HEK293T (cell line): ENCODE results near the gene UBAC1.

Experiments used
- ARNT ChIP-seq: fragments of 450-650 bp; IDR thresholded peaks from 2 replicates; pipeline ENCODE4 v1.6.1; 2017; ENCODE audit warnings: mild to moderate bottlenecking
- BHLHE40 ChIP-seq: fragments of 450-650 bp; IDR thresholded peaks from 2 replicates; pipeline ENCODE4 v1.6.1; 2016; ENCODE audit warnings: mild to moderate bottlenecking, moderate library complexity, borderline replicate concordance
- ELF4 ChIP-seq: fragments of 450-650 bp; IDR thresholded peaks from 2 replicates; pipeline ENCODE4 v1.6.1; 2017; ENCODE audit warnings: antibody characterized with exemption
- FOXA1 ChIP-seq: fragments of 450-650 bp; IDR thresholded peaks from 2 replicates; pipeline ENCODE4 v1.6.1; 2016; ENCODE audit warnings: mild to moderate bottlenecking
- FOXK2 ChIP-seq: fragments of 450-650 bp; IDR thresholded peaks from 2 replicates; pipeline ENCODE4 v1.6.1; 2016; ENCODE audit warnings: mild to moderate bottlenecking
- FOXM1 ChIP-seq: fragments of 450-650 bp; IDR thresholded peaks from 2 replicates; pipeline ENCODE4 v1.6.1; 2017; ENCODE audit warnings: mild to moderate bottlenecking, borderline replicate concordance
- HDGF ChIP-seq: fragments of 450-650 bp; IDR thresholded peaks from 2 replicates; pipeline ENCODE4 v1.6.1; 2017; ENCODE audit warnings: antibody characterized with exemption, borderline replicate concordance
- NFRKB ChIP-seq: fragments of 450-650 bp; IDR thresholded peaks from 2 replicates; pipeline ENCODE4 v1.6.1; 2016; ENCODE audit warnings: mild to moderate bottlenecking, moderate library complexity
- PKNOX1 ChIP-seq: fragments of 450-650 bp; IDR thresholded peaks from 2 replicates; pipeline ENCODE4 v1.6.1; 2016
- SP1 ChIP-seq: fragments of 450-650 bp; IDR thresholded peaks from 2 replicates; pipeline ENCODE4 v1.6.1; 2017
- SUZ12 ChIP-seq: fragments of 450-650 bp; IDR thresholded peaks from 2 replicates; pipeline ENCODE4 v1.6.1; 2016; ENCODE audit warnings: mild to moderate bottlenecking

GRCh38 chr9:135932656-135933055 lies 28.5 kb downstream of the UBAC1 start:
- TF ChIP-seq ARNT = no peak
- TF ChIP-seq SUZ12 = no peak
- TF ChIP-seq FOXA1 = no peak
- no peak for TF ChIP-seq BHLHE40
- TF ChIP-seq NFRKB = no peak
- no peak for TF ChIP-seq PKNOX1
- no peak for TF ChIP-seq SP1
- TF ChIP-seq FOXK2 = no peak
- no peak for TF ChIP-seq HDGF
- TF ChIP-seq FOXM1 = no peak
- TF ChIP-seq ELF4 = no peak
